Esophagus squamous epithelium (tissue), 4 donors: Measurements from ENCODE around the gene KLRF2.

Source experiments
- CTCF ChIP-seq, 6 experiments: fragments of 450-650 bp in 4 of 6; fragments of 200-600 bp in 2 of 6; sonication (generic) in 2 of 6; IDR thresholded peaks; one replicate each; pipeline ENCODE4 v1.5.1; 2016 to 2019; ENCODE audit warnings: antibody characterized with exemption in 6 of 6, mild to moderate bottlenecking in 4 of 6, moderate library complexity in 4 of 6
- POLR2A ChIP-seq, 4 donors: fragments of 450-650 bp; IDR thresholded peaks; one replicate each; pipeline ENCODE4 v1.6.1; 2017; ENCODE audit warnings: antibody characterized with exemption in 4 of 4, mild to moderate bottlenecking in 4 of 4, moderate library complexity in 3 of 4

GRCh38 chr12:9902539-9903228, 21.4 kb downstream of the KLRF2 start:
- TF ChIP-seq CTCF (IDR thresholded peaks at IDR 0.05), result no peak
- no peak for TF ChIP-seq POLR2A (IDR thresholded peaks at IDR 0.05)
